HK-2 (cell line): ENCODE results near the gene ITPR1.

ENCODE experiments used
- DNase-seq: peaks from one replicate; pipeline ENCODE4 v3.0.0-alpha.2; 2018; ENCODE audit not compliant: unreplicated experiment

The ITPR1 gene

GRCh38 chr3:4855676-4856075 is 362.5 kb downstream of the ITPR1 start:
- no peak for DNase-seq

DNA sequence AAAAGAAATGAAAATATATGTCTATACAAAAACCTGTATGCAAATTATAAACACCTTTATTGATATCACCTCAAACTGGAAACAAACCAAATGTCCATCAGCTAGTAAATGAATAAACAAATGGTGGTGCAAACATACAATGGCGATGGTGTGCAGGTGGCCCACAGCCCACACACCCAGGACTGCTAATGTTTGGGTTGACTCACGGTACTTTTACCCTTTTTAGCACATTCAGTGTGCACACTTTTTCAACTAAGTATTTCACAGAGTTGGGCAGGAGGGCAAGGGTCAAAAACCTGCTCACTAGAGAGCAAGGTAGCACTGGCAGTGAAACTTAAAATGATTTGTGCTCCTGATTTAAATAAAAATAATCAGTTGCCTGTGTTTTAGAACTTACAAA is 363.0 kb downstream of the ITPR1 start:
- no peak for DNase-seq

DNA sequence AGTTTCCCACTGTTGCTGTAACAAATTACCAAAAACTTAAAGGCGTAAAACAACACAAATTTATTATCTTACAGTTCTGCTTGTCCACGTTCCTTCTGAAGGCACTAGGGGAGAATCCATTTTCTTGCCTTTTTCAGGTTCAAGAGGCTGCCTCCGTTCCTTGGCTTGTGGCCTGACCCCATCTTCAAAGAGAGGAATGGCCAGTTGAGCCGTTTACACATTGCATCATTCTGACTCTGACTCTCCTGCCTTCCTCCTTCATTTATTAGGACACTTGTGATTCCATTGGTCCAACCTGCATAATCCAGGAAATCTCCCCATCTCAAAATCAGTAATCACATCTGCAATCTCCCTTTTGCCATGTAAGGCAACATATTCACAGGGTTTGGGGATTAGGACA is 363.4 kb downstream of the ITPR1 start:
- no peak for DNase-seq

- DNase-seq = no peak
Observed at GRCh38 chr3:4856986-4857385, 363.8 kb downstream of the ITPR1 start.

DNA sequence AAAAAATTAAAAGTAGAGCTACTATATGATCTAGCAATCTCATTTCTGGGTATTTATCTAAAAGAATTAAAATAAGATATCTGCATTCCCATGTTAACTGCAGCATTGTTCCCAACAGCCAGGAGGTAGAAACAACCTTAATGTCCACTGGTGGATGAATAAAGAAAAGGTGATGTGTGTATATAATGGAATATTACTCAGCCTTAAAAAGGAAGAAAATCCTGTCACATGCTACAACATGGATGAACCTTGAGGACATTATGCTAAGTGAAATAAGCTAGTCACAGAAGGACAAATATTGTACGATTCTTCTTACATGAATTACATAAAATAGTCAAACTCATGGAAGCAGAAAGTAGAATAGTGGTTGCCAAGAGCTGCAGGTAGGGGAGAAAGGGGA is 366.6 kb downstream of the ITPR1 start:
- DNase-seq = no peak

DNA sequence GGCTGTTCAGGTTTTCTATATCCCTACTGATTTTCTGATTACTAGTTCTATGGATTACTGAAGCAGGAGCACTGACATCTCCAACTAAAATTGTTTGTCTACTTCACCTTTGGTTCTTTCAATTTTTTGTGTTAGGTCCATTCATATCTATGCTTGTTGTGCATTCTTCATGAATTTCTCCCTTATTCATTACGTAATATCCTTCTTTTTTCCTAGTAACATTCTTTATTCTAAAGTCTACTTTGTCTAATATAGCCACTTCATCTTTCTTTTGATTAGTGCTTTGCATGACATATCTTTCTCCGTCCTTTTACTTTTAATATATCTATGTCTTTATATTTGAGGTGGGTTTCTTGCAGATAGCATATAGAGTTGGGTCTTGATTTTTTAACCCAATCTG is 369.8 kb downstream of the ITPR1 start:
- no peak for DNase-seq

GRCh38 chr3:4864503-4864902 is 371.4 kb downstream of the ITPR1 start:
- DNase-seq = no peak

GRCh38 chr3:4865714-4866113 is 372.6 kb downstream of the ITPR1 start:
- no peak for DNase-seq

- DNase-seq = no peak
Observed at GRCh38 chr3:4866866-4867265, 373.7 kb downstream of the ITPR1 start.

DNA sequence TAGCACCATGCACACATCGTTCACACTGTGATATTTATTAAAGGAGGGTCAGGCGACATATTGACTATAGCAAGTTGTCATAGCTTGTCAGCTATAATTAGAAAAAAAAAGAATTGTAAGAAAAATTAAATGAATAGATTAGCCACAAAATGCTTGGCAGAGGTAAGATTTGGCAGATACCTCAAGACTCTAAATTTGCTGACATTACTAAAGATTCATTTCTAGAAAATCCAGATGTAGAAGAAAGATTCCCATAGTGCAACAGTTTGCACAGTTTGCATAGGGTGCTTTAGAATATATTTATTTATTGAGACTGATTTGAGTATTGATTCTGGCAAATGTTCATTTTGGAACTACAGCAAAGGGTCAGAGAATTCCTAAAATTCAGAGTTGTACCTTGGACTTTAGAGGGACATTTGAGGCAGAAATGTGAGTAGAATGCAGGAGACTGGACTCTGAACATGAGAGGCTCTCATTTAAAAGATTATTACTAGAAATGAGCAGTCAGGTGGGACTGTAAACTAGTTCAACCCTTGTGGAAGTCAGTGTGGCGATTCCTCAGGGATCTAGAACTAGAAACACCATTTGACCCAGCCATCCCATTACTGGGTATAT is 384.1 kb downstream of the ITPR1 start:
- DNase-seq = no peak

- no peak for DNase-seq
Observed at GRCh38 chr3:4880850-4881249, 387.7 kb downstream of the ITPR1 start.

DNA sequence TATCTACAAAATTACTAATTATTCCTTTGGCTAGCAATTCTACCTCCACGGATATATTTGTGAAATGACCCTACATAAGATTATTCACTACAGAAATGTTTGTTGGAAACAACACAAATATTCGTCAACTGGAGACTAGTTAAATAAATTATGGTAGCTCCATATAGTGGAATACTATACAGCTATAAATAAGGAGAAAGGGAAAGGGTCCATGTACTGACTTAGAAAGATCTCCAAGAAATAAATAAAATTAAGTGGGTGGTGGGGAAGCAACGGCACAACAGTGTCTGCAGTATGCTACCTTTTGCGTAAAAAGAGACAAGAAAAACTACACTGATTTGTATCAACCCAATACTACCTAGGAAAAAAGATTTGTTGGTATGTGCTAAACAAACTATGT is 389.4 kb downstream of the ITPR1 start:
- DNase-seq = no peak

DNA sequence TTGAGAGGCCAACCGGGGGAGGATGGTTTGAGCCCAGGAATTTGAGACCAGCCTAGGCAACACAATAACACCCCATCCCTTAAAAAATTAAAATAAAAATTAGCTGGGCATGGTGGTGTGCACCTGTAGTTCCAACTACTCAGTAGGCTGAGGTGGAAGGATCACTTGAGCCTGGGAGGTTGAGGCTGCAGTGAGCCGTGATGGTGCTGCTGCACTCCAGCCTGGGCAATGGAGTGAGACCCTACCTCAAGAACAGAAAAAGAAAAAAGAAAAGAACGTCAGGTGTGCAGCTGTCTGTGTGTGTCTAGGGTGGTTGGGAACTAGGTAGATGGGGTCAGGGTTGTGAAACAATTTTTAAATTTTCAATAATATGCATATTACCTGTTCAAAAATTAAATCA is 389.9 kb downstream of the ITPR1 start:
- DNase-seq = no peak

DNA sequence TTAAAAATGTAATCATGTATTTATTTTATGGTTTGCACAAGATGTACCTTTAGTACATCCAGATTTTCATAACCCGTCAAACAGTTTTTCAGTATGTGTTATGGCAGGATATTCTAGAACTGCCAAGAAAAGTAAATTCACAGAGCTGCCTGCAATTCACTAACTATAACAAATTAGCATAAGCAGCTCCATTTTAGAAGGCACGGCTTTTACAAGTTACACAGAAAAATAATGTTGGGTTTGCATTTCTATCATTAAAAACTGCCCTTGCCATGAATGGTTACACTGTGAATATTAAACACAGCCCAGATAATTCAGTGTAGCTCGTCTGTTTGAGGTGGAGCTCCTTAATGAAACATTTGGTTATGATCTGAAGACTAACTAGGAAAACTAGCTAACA is 391.7 kb downstream of the ITPR1 start:
- DNase-seq = no peak

- DNase-seq = no peak
Observed at GRCh38 chr3:4885316-4885715, 392.2 kb downstream of the ITPR1 start.

GRCh38 chr3:4886448-4886847 is 393.3 kb downstream of the ITPR1 start:
- DNase-seq = no peak

GRCh38 chr3:4887177-4887576 is 394.0 kb downstream of the ITPR1 start:
- no peak for DNase-seq

GRCh38 chr3:4888913-4889846 is 396.0 kb downstream of the ITPR1 start:
- DNase-seq = no peak

DNA sequence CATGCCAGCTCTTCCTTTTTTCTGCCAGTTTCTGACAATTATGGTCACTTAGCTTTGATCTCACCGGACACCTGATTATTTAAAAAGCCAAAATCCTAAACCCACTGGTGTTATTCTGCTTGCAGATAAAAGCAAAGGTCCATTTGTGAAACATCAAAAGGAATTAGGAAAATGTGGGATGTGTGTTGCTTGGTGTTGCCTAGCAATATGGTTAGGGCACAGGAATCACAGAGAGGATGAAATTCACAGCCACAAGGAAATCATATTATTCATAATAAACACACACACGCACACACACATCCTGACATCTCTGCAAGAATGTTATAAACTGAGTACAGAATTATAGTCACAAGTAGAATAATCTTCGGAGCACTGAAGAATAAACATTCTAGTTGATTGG is 396.7 kb downstream of the ITPR1 start:
- DNase-seq = no peak

DNA sequence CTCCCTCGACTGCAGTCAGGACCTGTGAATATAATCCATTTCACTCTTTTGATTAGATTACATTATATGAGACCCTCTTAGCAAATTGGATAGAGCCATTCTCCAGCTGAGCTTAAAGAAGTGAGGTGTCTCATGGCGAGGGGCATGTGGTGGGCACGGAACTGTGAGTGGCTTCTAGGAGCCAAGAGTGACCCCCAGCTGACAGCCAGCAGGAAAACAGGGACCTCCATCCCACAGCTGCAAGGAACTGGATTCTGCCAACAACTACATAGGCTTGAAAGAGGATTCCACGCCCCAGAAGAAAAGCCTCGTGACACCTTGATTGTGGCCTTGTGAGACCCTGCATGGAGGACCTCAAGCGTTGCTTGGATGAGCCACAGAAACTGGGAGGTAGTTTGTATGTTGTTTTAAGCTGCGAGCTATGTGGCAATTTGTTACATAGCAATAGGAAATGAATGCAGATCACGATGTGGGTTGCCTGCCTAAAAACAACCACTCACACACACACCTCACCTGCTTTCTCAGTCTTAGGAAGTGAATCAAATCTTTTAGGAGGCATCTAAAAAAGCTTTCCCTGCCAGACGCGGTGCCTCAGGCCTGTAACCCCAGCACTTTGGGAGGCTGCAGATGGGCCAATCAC is 401.9 kb downstream of the ITPR1 start:
- DNase-seq = no peak

DNA sequence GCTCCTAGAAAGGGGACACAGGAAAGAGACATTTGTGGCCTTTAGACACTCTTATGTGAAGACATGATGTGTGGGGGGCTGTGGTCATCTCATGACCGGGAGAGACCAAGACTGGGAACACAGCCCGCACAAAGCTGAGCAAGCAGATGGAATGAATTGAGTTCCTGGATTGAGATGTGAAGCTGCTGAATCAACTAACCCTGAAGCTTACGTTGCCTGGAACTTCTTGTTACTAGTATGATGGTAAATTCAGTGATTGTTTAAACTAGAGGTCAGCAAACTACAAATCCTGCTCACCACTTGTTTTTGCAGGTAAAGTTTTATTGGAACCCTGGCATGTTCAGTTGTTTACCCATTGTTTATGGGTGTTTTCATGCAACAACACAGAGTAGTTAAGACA is 402.7 kb downstream of the ITPR1 start:
- DNase-seq = no peak
